ENCODE measurements around the gene VSTM2L.

The VSTM2L gene

DNA sequence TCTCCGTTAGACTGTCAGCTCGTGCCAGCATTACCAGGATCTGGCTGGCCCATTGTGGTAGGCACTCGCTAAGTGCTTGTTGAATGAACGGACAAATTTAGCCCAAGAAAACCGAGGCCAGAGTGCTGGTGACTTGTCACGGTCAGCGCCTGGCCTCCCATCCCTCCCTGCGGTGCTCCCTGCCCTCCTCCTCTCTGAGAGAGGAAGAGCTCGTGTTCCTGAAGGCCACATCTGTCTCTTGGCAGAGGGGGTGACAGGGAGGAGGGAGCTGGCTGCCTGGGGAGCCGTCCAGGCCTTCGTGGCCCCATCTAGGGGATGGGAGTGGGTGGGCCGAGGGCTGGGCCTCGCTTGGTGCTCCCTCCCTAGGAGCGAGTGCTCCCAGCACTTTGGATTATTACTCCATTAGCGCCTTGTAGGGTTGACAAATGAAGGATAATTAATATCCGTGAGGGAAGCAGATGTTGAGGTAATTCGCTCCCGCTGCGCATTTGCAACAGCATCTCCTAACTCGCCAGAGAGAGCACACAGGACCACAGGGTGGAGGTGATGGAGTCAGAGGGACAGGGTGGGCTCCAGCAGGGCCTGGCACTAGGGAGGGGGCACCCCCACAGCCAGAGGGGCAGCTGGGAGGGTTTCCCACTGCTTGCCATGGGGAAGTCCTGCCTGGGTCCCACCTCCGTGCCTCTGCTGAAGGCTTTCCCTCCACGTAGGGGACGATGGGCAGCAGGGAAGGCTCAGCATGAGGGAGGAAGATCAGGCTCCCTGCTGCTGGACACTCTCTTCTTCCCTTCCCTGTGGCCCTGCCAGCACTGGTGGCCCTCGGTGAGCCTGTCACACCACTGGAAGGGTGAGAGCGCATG is 37.0 kb downstream of the VSTM2L start:
- no peak overlapping the region for H3K4me3 ChIP-seq (ENCODE audit: low read depth, low read length)
- DNase-seq (ENCODE audit: low read depth) = no peak
- TF ChIP-seq, protein P1, sequence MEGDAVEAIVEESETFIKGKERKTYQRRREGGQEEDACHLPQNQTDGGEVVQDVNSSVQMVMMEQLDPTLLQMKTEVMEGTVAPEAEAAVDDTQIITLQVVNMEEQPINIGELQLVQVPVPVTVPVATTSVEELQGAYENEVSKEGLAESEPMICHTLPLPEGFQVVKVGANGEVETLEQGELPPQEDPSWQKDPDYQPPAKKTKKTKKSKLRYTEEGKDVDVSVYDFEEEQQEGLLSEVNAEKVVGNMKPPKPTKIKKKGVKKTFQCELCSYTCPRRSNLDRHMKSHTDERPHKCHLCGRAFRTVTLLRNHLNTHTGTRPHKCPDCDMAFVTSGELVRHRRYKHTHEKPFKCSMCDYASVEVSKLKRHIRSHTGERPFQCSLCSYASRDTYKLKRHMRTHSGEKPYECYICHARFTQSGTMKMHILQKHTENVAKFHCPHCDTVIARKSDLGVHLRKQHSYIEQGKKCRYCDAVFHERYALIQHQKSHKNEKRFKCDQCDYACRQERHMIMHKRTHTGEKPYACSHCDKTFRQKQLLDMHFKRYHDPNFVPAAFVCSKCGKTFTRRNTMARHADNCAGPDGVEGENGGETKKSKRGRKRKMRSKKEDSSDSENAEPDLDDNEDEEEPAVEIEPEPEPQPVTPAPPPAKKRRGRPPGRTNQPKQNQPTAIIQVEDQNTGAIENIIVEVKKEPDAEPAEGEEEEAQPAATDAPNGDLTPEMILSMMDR (conservative IDR thresholded peaks at IDR 0.05; ENCODE audit: low read depth, low read length) = no peak

DNA sequence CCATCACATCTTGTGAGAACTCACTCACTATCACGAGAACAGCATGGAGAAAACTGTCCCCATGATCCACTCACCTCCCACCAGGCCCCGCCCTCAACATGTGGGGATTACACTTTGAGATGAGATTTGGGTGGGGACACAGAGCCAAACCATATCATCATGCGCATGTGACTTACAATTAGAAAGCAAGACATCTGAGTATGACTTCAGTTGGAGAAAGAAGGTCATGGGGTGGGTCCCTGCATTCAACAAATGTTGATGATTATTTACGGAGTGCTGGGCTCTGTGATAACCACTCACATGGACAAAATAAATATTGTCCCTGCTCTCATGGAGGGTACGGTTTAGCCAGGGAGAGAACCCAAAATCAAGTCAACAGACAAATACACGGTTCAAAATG is 37.9 kb downstream of the VSTM2L start:
- TF ChIP-seq, protein P1 (conservative IDR thresholded peaks at IDR 0.05; ENCODE audit: low read depth, low read length) = no peak
- no peak overlapping the region for H3K4me3 ChIP-seq (ENCODE audit: low read depth, low read length)
- DNase-seq (ENCODE audit: low read depth) = no peak

DNA sequence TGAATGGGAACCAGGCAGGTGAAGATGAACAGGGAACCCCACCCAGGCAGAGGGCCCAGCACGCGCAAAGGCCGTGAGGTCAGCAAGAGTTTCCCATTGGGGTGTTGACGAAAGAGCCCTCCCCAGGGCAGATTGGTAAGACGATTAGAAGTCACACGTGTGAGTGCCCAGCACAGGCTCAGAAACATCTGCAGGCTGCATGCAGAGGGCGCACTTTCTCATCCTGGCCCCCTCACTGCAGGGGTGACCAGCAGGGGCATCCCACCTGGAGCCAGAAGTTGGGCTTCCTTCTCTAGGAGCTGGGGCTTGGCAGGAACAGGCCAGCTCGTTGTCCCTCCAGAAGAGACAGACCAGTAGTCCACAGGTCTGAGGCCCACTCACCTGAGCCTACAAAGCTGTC is 38.4 kb downstream of the VSTM2L start:
- TF ChIP-seq, protein P1 (conservative IDR thresholded peaks at IDR 0.05; ENCODE audit: low read depth, low read length) = peak; percentile 38
- DNase-seq (ENCODE audit: low read depth) = no peak

DNA sequence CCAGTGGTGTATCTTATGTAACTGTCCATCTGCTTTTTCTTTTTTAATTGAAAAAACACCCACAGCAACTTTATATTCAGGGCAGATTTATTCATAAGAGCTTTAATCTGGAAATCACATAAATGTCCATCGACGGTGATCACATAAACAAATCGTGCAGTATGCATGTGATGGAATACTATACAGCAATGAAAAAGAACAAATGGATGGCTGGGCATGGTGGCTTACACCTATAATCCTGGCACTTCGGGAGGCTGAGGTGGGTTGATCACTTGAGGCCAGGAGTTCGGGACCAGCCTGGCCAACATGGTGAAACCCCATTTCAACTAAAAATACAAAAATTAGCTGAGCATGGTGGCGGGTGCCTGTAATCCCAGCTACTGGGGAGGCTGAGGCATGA is 39.1 kb downstream of the VSTM2L start:
- no peak overlapping the region for H3K4me3 ChIP-seq (ENCODE audit: low read depth, low read length)
- TF ChIP-seq, protein P1 (conservative IDR thresholded peaks at IDR 0.05; ENCODE audit: low read depth, low read length) = no peak
- no peak for DNase-seq (ENCODE audit: low read depth)

More for the DNA sequence above, 38.4 kb downstream of the VSTM2L start:
- H3K4me3 ChIP-seq (ENCODE audit: low read depth, low read length) = no peak overlapping the region

DNA sequence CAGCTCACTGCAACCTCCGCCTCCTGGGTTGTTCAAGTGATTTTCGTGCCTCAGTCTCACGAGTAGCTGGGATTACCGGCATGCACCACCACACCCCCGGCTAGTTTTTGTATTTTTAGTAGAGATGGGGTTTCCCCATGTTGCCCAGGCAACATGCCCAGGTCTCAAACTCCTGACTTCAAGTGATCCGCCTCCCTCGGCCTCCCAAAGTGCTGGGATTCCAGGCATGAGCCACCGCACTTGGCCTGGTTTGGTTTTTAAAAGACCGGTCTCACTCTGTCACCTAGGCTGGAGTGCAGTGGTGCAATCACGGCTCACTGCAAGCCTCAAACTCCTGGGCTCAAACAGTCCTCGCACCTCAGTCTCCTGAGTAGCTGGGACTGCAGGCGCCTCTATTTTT is 40.1 kb downstream of the VSTM2L start:
- TF ChIP-seq, protein P1 (conservative IDR thresholded peaks at IDR 0.05; ENCODE audit: low read depth, low read length) = no peak
- no peak for DNase-seq (ENCODE audit: low read depth)
- no peak overlapping the region for H3K4me3 ChIP-seq (ENCODE audit: low read depth, low read length)

DNA sequence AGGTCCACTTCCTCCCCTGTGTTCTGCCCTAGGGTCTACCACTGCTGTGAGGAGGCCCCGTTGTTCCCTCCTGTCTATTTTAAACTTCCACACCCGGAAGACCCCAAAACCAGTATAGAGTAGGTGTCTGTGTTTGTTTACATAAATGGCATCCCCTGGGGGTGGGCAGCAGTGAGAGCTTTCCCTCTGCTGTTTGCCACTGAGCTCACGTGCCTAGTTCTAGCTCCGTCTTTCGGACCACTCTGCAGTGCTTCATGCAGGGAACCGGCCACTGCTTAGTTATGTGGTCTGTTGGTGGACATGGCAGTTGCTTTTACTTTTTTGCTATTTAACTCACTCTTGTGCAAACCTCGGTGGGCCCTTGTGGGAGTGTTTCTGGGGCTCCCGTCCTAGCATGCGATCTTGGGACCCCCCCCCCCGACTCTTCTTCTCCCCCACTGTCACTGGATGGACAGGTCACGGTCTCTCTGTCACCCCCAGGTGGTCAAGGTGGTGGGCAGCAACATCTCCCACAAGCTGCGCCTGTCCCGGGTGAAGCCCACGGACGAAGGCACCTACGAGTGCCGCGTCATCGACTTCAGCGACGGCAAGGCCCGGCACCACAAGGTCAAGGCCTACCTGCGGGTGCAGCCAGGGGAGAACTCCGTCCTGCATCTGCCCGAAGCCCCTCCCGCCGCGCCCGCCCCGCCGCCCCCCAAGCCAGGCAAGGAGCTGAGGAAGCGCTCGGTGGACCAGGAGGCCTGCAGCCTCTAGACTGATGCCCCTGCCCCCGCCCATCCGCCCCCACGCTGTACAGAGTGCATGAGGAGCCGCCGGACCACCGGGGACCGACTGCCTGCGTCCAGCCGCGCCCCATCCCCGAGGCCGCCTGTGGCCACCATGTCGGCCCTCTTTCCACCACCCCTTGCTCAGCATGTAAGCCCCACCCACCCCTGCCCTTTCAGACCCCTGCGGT is 40.9 kb downstream of the VSTM2L start:
- no peak for DNase-seq (ENCODE audit: low read depth)
- no peak overlapping the region for H3K4me3 ChIP-seq (ENCODE audit: low read depth, low read length)
- TF ChIP-seq, protein P1 (conservative IDR thresholded peaks at IDR 0.05; ENCODE audit: low read depth, low read length) = peak; percentile 16
